Astrocyte of the cerebellum (primary cell): Measurements from ENCODE around the gene KITLG.

Experiments used
- DNase-seq: peaks from one replicate; pipeline ENCODE4 v3.0.0-alpha.2; 2011; ENCODE audit warnings: low read depth
- H3K4me3 ChIP-seq: 2 replicates; pipeline ENCODE4 v1.5.1; 2011; ENCODE audit warnings: mild to moderate bottlenecking, low read depth, low read length, moderate library complexity
- CTCF ChIP-seq: IDR thresholded peaks from 2 replicates; pipeline ENCODE4 v1.5.1; 2012; ENCODE audit warnings: low read length, low read depth, moderate library complexity, mild to moderate bottlenecking; ENCODE audit errors: missing control alignments
- in situ Hi-C: cut with HindIII; loops from 2 replicates; pipeline ENCODE4 v1.10.0; 2017; ENCODE audit warnings: low sequenced_read_pairs

The KITLG gene

GRCh38 chr12:88617352-88617751, 37.1 kb upstream of the KITLG start:
- no peak for DNase-seq
- TF ChIP-seq CTCF, result no peak
- in situ Hi-C loops, result no loop called here
- no peak overlapping the region for H3K4me3 ChIP-seq

GRCh38 chr12:88615490-88615889, 35.2 kb upstream of the KITLG start:
- DNase-seq, result no peak
- in situ Hi-C loops, result no loop called here
- TF ChIP-seq CTCF, result no peak
- no peak overlapping the region for H3K4me3 ChIP-seq

GRCh38 chr12:88604646-88605045, 24.4 kb upstream of the KITLG start:
- no peak for DNase-seq
- no peak overlapping the region for H3K4me3 ChIP-seq
- in situ Hi-C loops, result no loop called here
- no peak for TF ChIP-seq CTCF

GRCh38 chr12:88600272-88600671, 20.0 kb upstream of the KITLG start:
- no peak for DNase-seq
- TF ChIP-seq CTCF, result no peak
- H3K4me3 ChIP-seq, result no peak overlapping the region
- in situ Hi-C loops, result no loop called here

GRCh38 chr12:88597365-88597764, 17.1 kb upstream of the KITLG start:
- no peak for TF ChIP-seq CTCF
- DNase-seq, result no peak
- in situ Hi-C loops, result no loop called here
- no peak overlapping the region for H3K4me3 ChIP-seq

- in situ Hi-C loops, result no loop called here
- no peak overlapping the region for H3K4me3 ChIP-seq
- DNase-seq, result no peak
- TF ChIP-seq CTCF, result no peak
These were observed 15.4 kb upstream of the KITLG start for GRCh38 chr12:88595697-88596096.

- in situ Hi-C loops, result no loop called here
- no peak for TF ChIP-seq CTCF
- H3K4me3 ChIP-seq, result no peak overlapping the region
- DNase-seq, result no peak
These were observed 14.5 kb upstream of the KITLG start for GRCh38 chr12:88594780-88595179.
